Muscle of leg (tissue), 11 donors: Measurements from ENCODE around the gene CHCHD2. TPM values are rescaled to one million over a fixed set of nuclear protein-coding genes. Genes with fewer than 3 reads are reported as not detected.
"Not testable (repeated sequence)": the region's sequence is repeated elsewhere in the genome, so short reads cannot be mapped to it uniquely, and the experiment has no call there.

Experiments used
- DNase-seq: peaks from one replicate; pipeline ENCODE4 v3.0.0; 2013
- H3K27ac ChIP-seq: one replicate; pipeline ENCODE4 v1.5.1; 2013; ENCODE audit warnings: mild to moderate bottlenecking, low read length, control low read depth
- H3K27me3 ChIP-seq: one replicate; pipeline ENCODE4 v1.6.1; 2013; ENCODE audit warnings: low read length; ENCODE audit not compliant: control insufficient read depth, insufficient read depth
- H3K36me3 ChIP-seq: one replicate; pipeline ENCODE4 v1.6.1; 2013; ENCODE audit warnings: low read length; ENCODE audit not compliant: control insufficient read depth, insufficient read depth
- H3K4me1 ChIP-seq: one replicate; pipeline ENCODE4 v1.6.1; 2013; ENCODE audit warnings: low read length; ENCODE audit not compliant: control insufficient read depth, insufficient read depth
- H3K4me3 ChIP-seq: one replicate; pipeline ENCODE4 v1.5.1; 2013; ENCODE audit warnings: low read length, control low read depth
- H3K9me3 ChIP-seq: replicated peaks from 2 replicates; pipeline ENCODE4 v1.6.1; 2013; ENCODE audit warnings: low read depth, low read length; ENCODE audit not compliant: control insufficient read depth
- WGBS: methylation state at CpG from one replicate; pipeline ENCODE4 v1.1.5; 2013; ENCODE audit warnings: missing lambda C conversion rate; ENCODE audit not compliant: insufficient coverage; 5-methylcytosine and 5-hydroxymethylcytosine counted together
- polyA plus RNA-seq, 8 donors: library from polyadenylated mRNA; unstranded; fragments of 120-200 nt; gene quantifications; one replicate each; pipeline versions ENCODE4 v1.2.1 to v1.2.3, GENCODE V29; 2013; ENCODE audit warnings: inconsistent platforms in 1 of 8, low replicate concordance in 1 of 8; ENCODE audit not compliant: insufficient read length in 8 of 8, insufficient read depth in 1 of 8
- total RNA-seq: library from RNA; stranded (reverse); fragments of 120-200 nt; gene quantifications from one replicate; pipeline ENCODE4 v1.2.4, GENCODE V29; 2013

The CHCHD2 gene
- total and polyA plus RNA-seq, 9 donors, result 246 to 416 (median 270) TPM

DNA sequence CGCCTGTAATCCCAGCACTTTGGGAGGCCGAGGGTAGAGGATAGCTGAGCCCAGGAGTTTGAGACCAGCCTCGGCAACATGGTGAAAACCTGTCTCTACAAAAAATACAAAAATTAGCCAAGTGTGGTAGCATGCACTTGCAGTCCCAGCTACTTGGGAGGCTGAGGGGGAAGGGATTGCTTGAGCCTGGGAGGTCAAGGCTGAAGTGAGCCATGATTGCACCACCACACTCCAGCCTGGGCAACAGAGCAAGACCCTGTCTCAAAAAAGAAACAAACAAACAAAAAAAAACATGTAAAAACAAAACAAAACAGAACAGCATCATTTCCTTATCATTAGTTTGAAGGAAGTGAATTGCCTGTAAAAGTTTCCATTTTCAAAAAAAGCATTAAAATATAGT is 6.0 kb upstream of the CHCHD2 start:
- not testable (repeated sequence) for H3K9me3 ChIP-seq, DNase-seq, H3K27ac ChIP-seq, H3K4me3 ChIP-seq, H3K36me3 ChIP-seq, H3K4me1 ChIP-seq
- WGBS, result 100% methylated on average over 1 of the region's 3 CpGs
- H3K27me3 ChIP-seq, result peaks cover 24% of the 10 kb centered on the region

DNA sequence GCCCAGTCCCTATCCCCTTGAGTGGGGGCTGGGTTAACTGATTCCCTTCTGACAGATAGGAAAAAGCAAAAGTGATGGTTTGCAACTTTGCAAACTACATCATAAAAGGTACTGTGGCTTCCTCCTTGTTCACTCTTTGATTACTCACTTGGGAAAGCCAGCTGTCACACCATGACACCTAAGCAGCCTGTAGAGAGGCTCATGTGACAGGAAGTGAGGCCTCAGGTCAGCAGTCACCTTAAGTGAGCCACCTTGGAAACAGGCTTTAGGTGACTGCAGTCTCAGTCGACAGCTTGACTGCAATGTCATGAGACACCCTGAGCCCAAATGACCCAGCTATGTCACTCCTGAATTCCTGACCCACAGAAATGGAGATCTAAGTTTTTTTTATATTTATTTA is 4.3 kb upstream of the CHCHD2 start:
- 83% methylated on average over 1 of the region's 1 CpG for WGBS
- no peak for DNase-seq
- no peaks in the 10 kb centered on the region for H3K36me3 ChIP-seq
- no peak overlapping the region for H3K4me3 ChIP-seq
- peaks cover 8% of the 10 kb centered on the region for H3K27me3 ChIP-seq
- H3K4me1 ChIP-seq, result no peaks in the 10 kb centered on the region
- no peaks in the 10 kb centered on the region for H3K9me3 ChIP-seq
- H3K27ac ChIP-seq, result no peak overlapping the region

DNA sequence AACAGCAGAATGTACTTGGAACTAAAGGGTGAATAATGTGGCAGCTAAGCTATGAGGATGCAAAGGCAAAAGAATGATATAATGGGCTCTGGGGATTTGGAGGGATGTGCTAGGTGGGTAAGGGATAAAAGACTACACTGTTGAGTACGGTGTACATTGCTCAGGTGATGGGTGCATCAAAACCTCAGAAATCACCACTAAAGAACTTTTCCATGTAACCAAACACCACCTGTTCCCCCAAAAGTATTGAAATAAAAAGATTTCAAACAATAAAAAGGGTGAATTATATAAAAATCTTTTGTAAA is 1.6 kb upstream of the CHCHD2 start:
- H3K9me3 ChIP-seq, result no peaks in the 10 kb centered on the region
- no peak for DNase-seq
- no CpG with 5 or more reads among the region's 1 CpG for WGBS
- no peak overlapping the region for H3K4me3 ChIP-seq
- peaks cover 3% of the 10 kb centered on the region for H3K4me1 ChIP-seq
- H3K27me3 ChIP-seq, result peaks cover 2% of the 10 kb centered on the region
- no peak overlapping the region for H3K27ac ChIP-seq
- peaks cover 13% of the 10 kb centered on the region for H3K36me3 ChIP-seq

DNA sequence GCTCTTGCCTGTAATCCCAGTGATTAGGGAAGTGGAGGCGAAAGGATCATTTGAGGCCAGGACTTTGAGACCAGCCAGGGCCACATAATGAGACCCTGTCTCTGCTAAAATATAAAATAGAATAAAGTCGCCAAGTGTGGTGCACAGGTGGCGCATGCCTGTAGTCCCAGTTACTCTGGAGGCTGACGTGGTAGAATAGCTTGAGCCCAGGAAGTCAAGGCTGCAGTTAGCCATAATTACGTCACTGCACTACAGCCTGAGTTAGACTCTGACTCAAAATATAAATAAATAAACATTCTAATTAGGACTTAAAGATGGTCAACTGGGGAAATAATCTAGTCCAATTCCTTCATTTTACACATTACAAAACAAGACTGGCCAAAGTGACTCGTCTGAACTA is 768 bp downstream of the CHCHD2 start:
- 0% methylated on average over 1 of the region's 6 CpGs for WGBS
- Histone ChIP-seq H3K4me3 (peak overlapping the region; percentile 81), H3K36me3 (peaks cover 35% of the 10 kb centered on the region), H3K27ac (peak overlapping the region; percentile 94), H3K9me3 (no peaks in the 10 kb centered on the region), H3K4me1 (peaks cover 3% of the 10 kb centered on the region), H3K27me3 (no peaks in the 10 kb centered on the region)
- peak; percentile 74 for DNase-seq

DNA sequence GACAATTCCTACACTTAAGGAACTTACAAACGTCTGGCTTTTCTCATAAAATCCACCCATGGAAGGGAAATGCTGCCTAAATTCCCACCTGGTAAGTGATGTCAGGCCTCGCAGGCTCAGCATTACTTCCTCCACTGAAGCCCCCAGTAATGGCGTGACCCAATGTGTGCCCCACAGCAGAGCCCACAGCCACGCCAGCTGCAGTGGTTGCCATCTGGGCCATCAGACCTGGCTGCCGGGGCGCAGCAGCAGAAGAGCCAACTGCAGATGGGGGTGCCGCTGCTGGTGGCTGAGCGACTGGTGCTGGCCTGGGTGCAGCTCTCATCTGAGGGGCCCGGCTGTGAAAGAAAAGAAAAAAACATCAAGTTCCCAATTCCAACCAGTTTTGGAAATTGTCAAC is 2.1 kb downstream of the CHCHD2 start:
- WGBS, result 85% methylated on average over 4 of the region's 9 CpGs

DNA sequence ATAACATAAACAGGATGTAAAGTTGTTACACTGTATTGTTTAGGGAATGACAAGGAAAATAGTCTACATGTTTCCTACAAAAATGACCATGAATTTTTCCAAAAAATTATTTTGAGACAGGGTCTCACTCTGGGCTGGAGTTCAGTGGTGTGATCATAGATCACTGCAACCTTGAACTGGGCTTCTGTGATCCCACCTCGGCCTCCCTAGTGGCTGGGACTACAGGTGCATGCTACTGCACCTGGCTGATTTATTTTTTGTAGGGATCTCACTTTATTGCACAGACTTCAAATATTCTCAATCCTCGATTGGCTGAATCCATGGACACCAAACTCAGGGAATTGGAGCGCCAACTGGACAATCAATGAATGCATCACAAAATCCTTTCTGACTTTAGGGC is 6.6 kb downstream of the CHCHD2 start:
- peaks cover 48% of the 10 kb centered on the region for H3K36me3 ChIP-seq
- H3K27me3 ChIP-seq, result no peaks in the 10 kb centered on the region
- DNase-seq, result no peak
- no peak overlapping the region for H3K27ac ChIP-seq
- no peak overlapping the region for H3K4me3 ChIP-seq
- WGBS, result 83% methylated on average over 1 of the region's 3 CpGs
- H3K4me1 ChIP-seq, result no peaks in the 10 kb centered on the region
- H3K9me3 ChIP-seq, result no peaks in the 10 kb centered on the region

More for the DNA sequence above, 2.1 kb downstream of the CHCHD2 start:
- H3K27ac ChIP-seq, H3K9me3 ChIP-seq, H3K4me3 ChIP-seq, H3K27me3 ChIP-seq, H3K4me1 ChIP-seq, DNase-seq: not testable (repeated sequence)
- peaks cover 47% of the 10 kb centered on the region for H3K36me3 ChIP-seq

DNA sequence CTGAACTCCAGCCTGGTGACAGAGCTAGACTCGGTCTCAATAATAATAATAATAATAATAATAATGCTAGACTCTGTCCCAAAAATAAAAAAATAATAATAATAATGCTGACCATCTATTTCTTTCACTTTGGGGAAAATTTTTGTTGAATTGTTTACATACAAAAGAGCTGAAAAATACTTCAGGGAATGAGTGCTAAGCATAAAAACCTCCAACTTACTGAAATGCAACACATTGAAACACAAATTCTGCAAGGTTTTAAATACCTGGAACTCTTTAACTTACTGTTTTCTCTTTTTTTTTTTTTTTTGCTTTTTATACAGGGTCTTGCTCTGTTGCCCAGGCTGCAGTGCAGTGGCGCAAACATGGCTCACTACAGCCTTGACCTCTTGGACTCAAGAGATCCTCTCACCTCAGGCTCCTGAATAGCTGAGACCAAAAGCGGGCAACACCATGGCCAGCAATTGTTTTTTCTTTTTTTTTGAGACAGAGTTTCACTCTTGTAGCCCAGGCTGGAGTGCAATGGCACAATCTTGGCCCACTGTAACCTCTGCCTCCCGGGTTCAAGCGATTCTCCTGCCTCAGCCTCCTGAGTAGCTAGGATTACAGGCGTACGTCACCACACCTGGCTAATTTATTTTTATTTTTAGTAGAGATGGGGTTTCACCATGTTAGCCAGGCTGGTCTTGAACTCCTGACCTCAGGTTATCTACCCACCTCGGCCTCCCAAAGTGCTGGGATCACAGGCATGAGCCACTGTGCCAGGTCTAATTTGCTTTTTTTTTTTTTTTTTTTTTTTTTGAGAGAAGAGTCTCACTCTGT is 7.9 kb downstream of the CHCHD2 start:
- WGBS, result 97% methylated on average over 3 of the region's 8 CpGs
- not testable (repeated sequence) for H3K4me1 ChIP-seq, H3K27ac ChIP-seq, H3K4me3 ChIP-seq, H3K27me3 ChIP-seq, H3K9me3 ChIP-seq, DNase-seq
- peaks cover 40% of the 10 kb centered on the region for H3K36me3 ChIP-seq

DNA sequence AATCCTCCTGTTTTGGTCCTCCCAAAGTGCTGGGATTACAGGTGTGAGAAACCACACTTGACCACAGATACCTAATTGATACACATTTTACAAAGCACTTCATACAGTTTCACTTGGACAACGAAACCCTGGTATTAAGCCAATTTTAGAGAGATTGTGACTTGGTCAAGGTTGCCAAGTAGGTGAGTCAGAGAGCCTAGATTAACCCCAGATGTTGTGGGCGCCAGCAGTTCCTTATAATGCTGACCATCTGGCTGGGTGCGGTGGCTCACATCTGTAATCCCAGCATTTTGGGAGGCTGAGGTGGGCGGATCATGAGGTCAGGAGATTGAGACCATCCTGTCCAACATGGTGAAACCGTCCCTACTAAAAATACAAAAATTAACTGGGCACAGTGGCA is 8.6 kb downstream of the CHCHD2 start:
- DNase-seq, result peak; percentile 61
- no peak overlapping the region for H3K27ac ChIP-seq
- H3K27me3 ChIP-seq, result no peaks in the 10 kb centered on the region
- 14% methylated on average over 1 of the region's 5 CpGs for WGBS
- peaks cover 6% of the 10 kb centered on the region for H3K4me1 ChIP-seq
- H3K9me3 ChIP-seq, result no peaks in the 10 kb centered on the region
- H3K4me3 ChIP-seq, result no peak overlapping the region
- peaks cover 33% of the 10 kb centered on the region for H3K36me3 ChIP-seq

DNA sequence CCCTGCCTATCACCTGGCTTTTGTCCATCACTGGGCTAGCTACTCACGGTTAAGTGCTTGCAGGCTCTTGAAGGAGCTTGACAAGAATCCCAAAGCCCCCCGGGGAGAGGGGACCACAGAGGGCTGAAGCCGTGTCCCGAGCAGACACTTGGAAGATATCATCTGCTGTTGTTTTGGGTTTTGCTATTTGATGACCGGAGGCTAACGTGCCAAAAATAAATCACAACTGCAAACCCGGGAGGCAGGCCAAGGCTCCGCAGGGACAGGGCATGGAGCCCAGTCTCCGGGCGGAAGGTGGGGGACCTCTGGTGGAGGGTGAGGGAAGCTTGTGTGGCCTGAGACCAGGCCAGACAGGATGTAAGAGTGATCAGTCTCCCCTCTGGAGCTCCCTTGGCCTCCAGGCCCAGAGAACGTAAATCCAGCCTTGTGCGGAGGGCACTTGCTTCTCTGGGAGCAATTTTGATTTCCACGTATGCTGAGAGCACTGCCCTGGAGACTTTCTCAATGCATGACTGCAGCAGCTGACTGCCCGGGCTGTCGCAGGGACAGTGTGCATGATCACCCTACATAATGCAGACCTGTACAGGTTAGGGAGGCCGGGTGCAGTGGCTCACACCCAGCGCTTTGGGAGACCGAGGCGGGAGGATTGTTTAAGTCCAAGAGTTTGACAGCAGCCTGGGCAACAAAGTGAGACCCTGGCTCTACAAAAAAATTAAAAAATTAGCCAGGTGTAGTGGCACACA is 13.3 kb downstream of the CHCHD2 start, which contains the start of gene PHKG1:
PHKG1 (minus strand) TSS at position 164 of the 743 bp plus-strand sequence. CDS start 4,011 bp downstream, outside the sequence.
- Histone ChIP-seq H3K27ac (peak within 1 kb of the TSS; percentile 89), H3K9me3 (no peaks in the 10 kb centered on the region), H3K36me3 (peaks cover 14% of the 10 kb centered on the region), H3K4me3 (peak within 1 kb of the TSS; percentile 34), H3K27me3 (no peaks in the 10 kb centered on the region), H3K4me1 (peaks cover 23% of the 10 kb centered on the region)
- WGBS, result 10% methylated on average over 11 of the region's 19 CpGs
- peak; percentile 92 for DNase-seq

DNA sequence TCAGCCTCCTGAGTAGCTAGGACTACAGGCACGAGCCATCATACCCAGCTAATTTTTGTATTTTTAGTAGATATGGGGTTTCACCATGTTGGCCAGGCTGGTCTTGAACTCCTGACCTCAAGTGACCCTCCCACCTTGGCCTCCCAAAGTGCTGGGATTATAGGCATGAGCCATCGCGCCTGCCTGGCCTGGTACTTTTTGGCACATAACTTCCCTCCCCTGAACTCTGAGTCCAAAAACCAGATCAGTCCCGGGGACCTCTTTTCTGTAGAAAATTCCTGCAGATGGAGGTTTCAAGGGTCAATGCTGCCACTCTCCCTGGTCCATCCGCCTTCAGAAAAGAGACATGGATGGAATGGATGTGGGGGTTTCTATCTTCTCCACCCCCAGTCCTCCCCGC is 13.9 kb downstream of the CHCHD2 start:
- H3K27ac ChIP-seq, result peak overlapping the region; percentile 89
- H3K4me1 ChIP-seq, result peaks cover 23% of the 10 kb centered on the region
- H3K4me3 ChIP-seq, result peak overlapping the region; percentile 34
- not testable (repeated sequence) for DNase-seq, H3K9me3 ChIP-seq, H3K27me3 ChIP-seq
- WGBS, result 69% methylated on average over 2 of the region's 6 CpGs
- H3K36me3 ChIP-seq, result peaks cover 20% of the 10 kb centered on the region
